WTC11 (cell line): ENCODE data around the gene SLC23A2. TPM values are rescaled to one million over a fixed set of nuclear protein-coding genes. Genes with fewer than 3 reads are reported as not detected.

Experiments
- ATAC-seq: fragments of 200-7000 bp; cut with Tn5 transposase; 2 replicates; pipeline ENCODE4 v1.10.0; 2021; ENCODE audit warnings: mild to moderate bottlenecking, moderate library complexity
- CTCF ChIA-PET: fragments of 300-600 bp; sonication (Branson Sonifier 250); formaldehyde crosslinking; loops from one replicate; lab custom pipeline; 2021; ENCODE audit warnings: antibody characterized with exemption; lab: Charles Lee
- POLR2A ChIA-PET: fragments of 350-600 bp; sonication (Branson Sonifier 250); formaldehyde crosslinking; loops from one replicate; lab custom pipeline; 2021; ENCODE audit warnings: antibody characterized with exemption; lab: Charles Lee
- DNase-seq: peaks from one replicate; pipeline ENCODE4 v3.0.0; 2021; ENCODE audit warnings: low spot score
- H3K27ac Mint-ChIP-seq: 2 replicates; pipeline ENCODE4 v1.8.0; 2021; ENCODE audit warnings: mixed read lengths
- H3K27me3 Mint-ChIP-seq: 2 replicates; pipeline ENCODE4 v1.8.0; 2021; ENCODE audit warnings: low read depth, mild to moderate bottlenecking, moderate library complexity, mixed read lengths
- H3K36me3 Mint-ChIP-seq: 2 replicates; pipeline ENCODE4 v1.8.0; 2021; ENCODE audit warnings: mixed read lengths
- H3K4me1 Mint-ChIP-seq: 2 replicates; pipeline ENCODE4 v1.8.0; 2022; ENCODE audit warnings: mixed read lengths
- H3K4me3 Mint-ChIP-seq: 2 replicates; pipeline ENCODE4 v1.8.0; 2021; ENCODE audit warnings: mild to moderate bottlenecking, moderate library complexity, mixed read lengths
- H3K9me3 Mint-ChIP-seq: 2 replicates; pipeline ENCODE4 v1.8.0; 2021; ENCODE audit warnings: mixed read lengths
- ATF1 ChIP-seq: sonication (generic); formaldehyde crosslinking; IDR thresholded peaks from 2 replicates; pipeline ENCODE4 v1.8.1; 2023; ENCODE audit warnings: mild to moderate bottlenecking, moderate library complexity, missing genetic modification reagents
- ELF4 ChIP-seq: sonication (generic); formaldehyde crosslinking; IDR thresholded peaks from 2 replicates; pipeline ENCODE4 v1.8.1; 2022; ENCODE audit warnings: low read depth, mild to moderate bottlenecking, moderate library complexity, missing genetic modification reagents
- FOXK1 ChIP-seq: sonication (generic); formaldehyde crosslinking; IDR thresholded peaks from 2 replicates; pipeline ENCODE4 v1.8.0; 2022; ENCODE audit warnings: mild to moderate bottlenecking, moderate library complexity, missing genetic modification reagents
- FOXP1 ChIP-seq: sonication (generic); formaldehyde crosslinking; IDR thresholded peaks from 2 replicates; pipeline ENCODE4 v1.8.0; 2022; ENCODE audit warnings: missing genetic modification reagents, mild to moderate bottlenecking, moderate library complexity, borderline replicate concordance
- FOXP4 ChIP-seq: sonication (generic); formaldehyde crosslinking; IDR thresholded peaks from 2 replicates; pipeline ENCODE4 v1.8.0; 2022; ENCODE audit warnings: mild to moderate bottlenecking, missing genetic modification reagents
- IRF2 ChIP-seq: sonication (generic); formaldehyde crosslinking; IDR thresholded peaks from 2 replicates; pipeline ENCODE4 v1.8.0; 2022; ENCODE audit warnings: low read depth, missing genetic modification reagents, borderline replicate concordance
- JUN ChIP-seq: sonication (generic); formaldehyde crosslinking; IDR thresholded peaks from 2 replicates; pipeline ENCODE4 v1.8.0; 2023; ENCODE audit warnings: mild to moderate bottlenecking, missing genetic modification reagents
- MAX ChIP-seq: sonication (generic); formaldehyde crosslinking; IDR thresholded peaks from 2 replicates; pipeline ENCODE4 v1.8.0; 2022; ENCODE audit warnings: mild to moderate bottlenecking, missing genetic modification reagents
- NFATC4 ChIP-seq: fragments of 250-450 bp; sonication (Bioruptor Pico); IDR thresholded peaks from 2 replicates; pipeline ENCODE4 v1.9.0; 2021; ENCODE audit warnings: mild to moderate bottlenecking
- NFYB ChIP-seq: sonication (generic); formaldehyde crosslinking; conservative IDR thresholded peaks from 2 replicates; pipeline ENCODE4 v1.8.0; 2022; ENCODE audit warnings: low read depth, missing genetic modification reagents
- RELA ChIP-seq: sonication (generic); formaldehyde crosslinking; IDR thresholded peaks from 2 replicates; pipeline ENCODE4 v1.8.1; 2022; ENCODE audit warnings: missing genetic modification reagents, mild to moderate bottlenecking, borderline replicate concordance
- SOX15 ChIP-seq: fragments of 250-450 bp; sonication (Bioruptor Pico); IDR thresholded peaks from 2 replicates; pipeline ENCODE4 v1.9.0; 2021; ENCODE audit warnings: mild to moderate bottlenecking
- USF2 ChIP-seq: sonication (generic); formaldehyde crosslinking; IDR thresholded peaks from 2 replicates; pipeline ENCODE4 v1.8.1; 2023; ENCODE audit warnings: mild to moderate bottlenecking, missing genetic modification reagents, moderate library complexity
- ZNF138 ChIP-seq: sonication (generic); formaldehyde crosslinking; conservative IDR thresholded peaks from 2 replicates; pipeline ENCODE4 v1.8.1; 2022; ENCODE audit warnings: mild to moderate bottlenecking, moderate library complexity, missing genetic modification reagents
- ZNF263 ChIP-seq: sonication (generic); formaldehyde crosslinking; IDR thresholded peaks from 2 replicates; pipeline ENCODE4 v1.8.1; 2022; ENCODE audit warnings: low read depth, mild to moderate bottlenecking, moderate library complexity, missing genetic modification reagents
- ZNF416 ChIP-seq: fragments of 250-450 bp; sonication (Bioruptor Pico); IDR thresholded peaks from 2 replicates; pipeline ENCODE4 v1.9.0; 2021; ENCODE audit warnings: mild to moderate bottlenecking, inconsistent platforms
- ZNF512 ChIP-seq: sonication (generic); formaldehyde crosslinking; IDR thresholded peaks from 2 replicates; pipeline ENCODE4 v1.8.1; 2022; ENCODE audit warnings: missing genetic modification reagents, borderline replicate concordance
- total RNA-seq: library from RNA; stranded (reverse); gene quantifications from 3 replicates; pipeline ENCODE4 v1.2.3, GENCODE V29; 2021

Gene SLC23A2
- total RNA-seq, 1 experiment from 2014 or later, result 14.5 TPM

GRCh38 chr20:4894981-4895381, 106.3 kb downstream of the SLC23A2 start:
- ChIA-PET POLR2A (no interaction called here), CTCF (interaction anchor here (0.5 kb wide), 1 partner anchor 144 kb away, joined by 3 read pairs; no protein-coding TSS in a partner anchor)
- Mint-ChIP-seq H3K9me3 (no peaks in the 10 kb centered on the region), H3K4me1 (peaks cover 21% of the 10 kb centered on the region), H3K36me3 (peaks cover 8% of the 10 kb centered on the region; the same call in 1 of the 2 replicates), H3K27ac (no peak overlapping the region), H3K27me3 (no peaks in the 10 kb centered on the region), H3K4me3 (no peak overlapping the region)
- no peak for TF ChIP-seq USF2 (CRISPR knock-in tag)
- TF ChIP-seq FOXK1, result no peak
- no peak for TF ChIP-seq ZNF138 (CRISPR knock-in tag)
- TF ChIP-seq MAX, result no peak
- TF ChIP-seq ATF1 (CRISPR knock-in tag), result no peak
- no peak for TF ChIP-seq NFATC4 (CRISPR knock-in tag)
- no peak for TF ChIP-seq JUN (CRISPR knock-in tag)
- TF ChIP-seq ELF4, result no peak
- TF ChIP-seq NFYB (CRISPR knock-in tag), result no peak
- TF ChIP-seq RELA (CRISPR knock-in tag), result no peak
- no peak for TF ChIP-seq ZNF512
- TF ChIP-seq ZNF416 (CRISPR knock-in tag), result no peak
- ATAC-seq, result no peak
- no peak for DNase-seq

GRCh38 chr20:4894409-4894808, 106.9 kb downstream of the SLC23A2 start:
- H3K9me3 Mint-ChIP-seq, result no peaks in the 10 kb centered on the region
- ATAC-seq (no peak), DNase-seq (no peak)
- peaks cover 7% of the 10 kb centered on the region; the same call in 1 of the 2 replicates for H3K36me3 Mint-ChIP-seq
- H3K4me3 Mint-ChIP-seq, result no peak overlapping the region
- CTCF ChIA-PET, result no interaction called here
- H3K27me3 Mint-ChIP-seq, result no peaks in the 10 kb centered on the region
- no peak overlapping the region for H3K27ac Mint-ChIP-seq
- H3K4me1 Mint-ChIP-seq, result peaks cover 21% of the 10 kb centered on the region
- TF ChIP-seq ZNF263, result no peak
- no peak for TF ChIP-seq ZNF138 (CRISPR knock-in tag)
- TF ChIP-seq RELA (CRISPR knock-in tag), result no peak
- POLR2A ChIA-PET, result no interaction called here

GRCh38 chr20:4893709-4894108, 107.6 kb downstream of the SLC23A2 start:
- TF ChIP-seq FOXK1, result no peak
- no peak for TF ChIP-seq FOXP4 (CRISPR knock-in tag)
- no peak for TF ChIP-seq SOX15 (CRISPR knock-in tag)
- no peak for TF ChIP-seq NFATC4 (CRISPR knock-in tag)
- TF ChIP-seq MAX, result no peak
- TF ChIP-seq FOXP1 (CRISPR knock-in tag), result no peak
- TF ChIP-seq IRF2, result no peak
- no peak overlapping the region for H3K4me3 Mint-ChIP-seq

More at GRCh38 chr20:4893709-4894108, 107.6 kb downstream of the SLC23A2 start:
- Mint-ChIP-seq H3K9me3 (no peaks in the 10 kb centered on the region), H3K36me3 (0 out of 2 replicates have a peak, but pooled peaks cover under 1% of the 10 kb centered on the region), H3K27me3 (no peaks in the 10 kb centered on the region), H3K27ac (no peak overlapping the region), H3K4me1 (peaks cover 21% of the 10 kb centered on the region)
- no peak for DNase-seq
- ChIA-PET CTCF (no interaction called here), POLR2A (no interaction called here)
- no peak for ATAC-seq
